ENCODE measurements around the gene ADARB2.
A peak's percentile ranks its signal among the peaks of the same experiment; 100 is the strongest.
"Not testable (repeated sequence)": the region's sequence is repeated elsewhere in the genome, so short reads cannot be mapped to it uniquely, and the experiment has no call there.

The ADARB2 gene

DNA sequence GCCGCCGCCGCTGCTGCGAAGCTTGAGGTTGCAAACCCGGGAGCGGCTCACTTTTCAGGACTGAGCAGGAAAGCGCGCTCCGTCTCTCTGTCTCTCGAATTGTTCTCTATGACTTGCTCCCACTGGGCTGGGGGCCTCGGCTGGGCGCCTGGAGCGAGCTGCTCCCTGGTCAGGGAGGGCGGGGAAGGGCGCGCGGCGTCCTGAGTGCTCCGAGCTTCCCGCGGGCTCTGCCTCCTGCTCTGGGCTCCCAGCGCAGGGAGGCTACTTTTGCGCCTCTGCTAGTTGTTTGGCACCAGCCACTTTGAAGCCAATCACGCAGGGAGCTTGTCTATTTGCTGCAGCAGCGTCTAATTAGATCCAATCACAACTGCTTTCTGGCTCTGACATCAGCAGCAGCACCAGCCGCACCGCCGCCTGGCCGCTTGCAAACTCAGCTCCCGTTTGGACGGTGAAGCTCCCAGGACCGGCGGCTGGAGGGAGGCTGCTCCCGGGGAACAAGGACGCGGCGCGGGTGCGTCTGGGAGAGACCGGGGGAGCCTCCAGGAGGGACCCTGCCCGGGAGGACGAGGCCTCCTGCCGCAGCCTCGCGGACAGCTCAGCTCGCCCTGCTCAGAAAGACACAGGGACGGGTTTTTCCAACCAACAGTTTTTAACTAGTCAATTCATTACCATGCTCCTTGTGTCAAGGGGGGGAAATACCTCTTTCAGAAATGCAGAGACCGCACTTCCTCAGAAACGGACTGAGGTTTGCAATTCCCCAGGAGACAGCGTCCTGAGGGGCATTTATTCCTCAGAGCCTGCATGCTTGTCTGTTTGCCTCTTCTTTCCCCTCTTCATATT lies at the start of gene ADARB2:
ADARB2 (minus strand) TSS at position 304 of the 840 bp plus-strand sequence.
- DNase-seq (ENCODE audit: low read depth in 2 of 2): peak in 1 of 2 donors; percentile 0

DNA sequence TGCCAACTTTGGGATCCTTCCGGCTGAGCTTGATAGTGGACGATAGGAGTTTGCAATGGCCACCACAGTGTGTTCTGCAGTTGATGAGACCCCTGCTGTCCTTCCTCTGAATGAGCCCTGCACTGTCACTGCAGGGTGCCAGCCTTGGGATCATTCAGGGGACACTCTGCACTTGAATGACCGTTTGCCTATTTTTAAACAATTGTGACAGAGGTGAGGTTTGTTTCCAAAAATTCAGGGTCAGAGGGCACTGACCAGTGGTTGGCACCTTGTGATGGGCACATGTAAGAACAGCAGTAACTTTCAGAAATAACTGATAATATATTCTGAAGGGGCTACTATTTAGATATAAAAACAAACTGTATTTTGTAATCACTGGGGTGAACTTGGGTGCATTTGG lies 48.5 kb upstream of the ADARB2 start:
- no peak for DNase-seq (ENCODE audit: low read depth in 2 of 2)

DNA sequence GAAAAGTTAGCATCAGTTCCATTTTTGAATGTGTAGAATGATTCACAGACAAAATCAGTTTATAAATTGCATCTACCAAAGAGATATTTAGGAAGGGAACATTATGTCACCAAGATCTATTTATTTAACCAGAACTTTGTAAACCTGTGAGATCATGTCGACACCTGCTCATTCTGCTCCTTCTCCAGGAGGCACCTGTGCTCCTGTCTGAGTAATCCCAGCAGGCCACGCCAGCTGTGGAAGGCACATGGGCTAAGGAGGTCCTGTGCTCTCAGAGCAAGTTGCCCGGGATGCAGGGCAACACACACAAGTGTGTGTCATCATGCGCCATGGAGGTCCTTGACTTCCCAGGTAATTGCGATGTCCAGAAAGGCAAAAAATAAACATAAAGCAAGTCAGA lies 45.5 kb upstream of the ADARB2 start:
- DNase-seq (ENCODE audit: low read depth in 2 of 2): no peak

GRCh38 chr10:1779796-1780195 lies 42.5 kb upstream of the ADARB2 start:
- DNase-seq (ENCODE audit: low read depth in 2 of 2): no peak

DNA sequence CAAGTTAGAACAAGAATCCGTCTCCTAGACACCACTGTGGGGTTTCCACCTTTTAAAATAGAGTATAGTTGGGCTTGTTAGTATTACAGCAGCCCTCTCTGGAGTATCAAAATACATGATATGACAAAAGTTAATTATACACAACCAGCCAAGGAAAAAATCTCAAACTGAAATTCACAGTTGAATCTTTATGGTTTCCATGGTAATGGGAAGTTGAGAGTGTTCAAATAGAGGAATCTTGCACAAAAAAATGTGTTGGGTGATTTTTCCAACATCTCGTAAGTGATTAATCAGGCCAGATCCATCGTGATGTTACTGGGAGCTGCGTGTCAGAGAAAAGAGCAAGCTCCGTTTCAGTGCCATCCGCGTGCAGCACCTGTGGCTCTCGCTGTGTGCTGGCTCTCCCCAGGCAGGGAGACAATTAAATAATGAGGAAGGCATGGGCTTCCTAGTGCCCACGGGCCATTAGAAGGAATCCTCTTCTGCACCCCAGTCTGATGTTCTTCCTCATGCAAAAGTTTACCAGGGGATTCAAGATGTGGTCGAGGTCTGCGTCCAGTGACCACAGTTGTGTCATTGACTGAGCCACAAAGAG lies 41.1 kb upstream of the ADARB2 start:
- DNase-seq (ENCODE audit: low read depth in 2 of 2): no peak

GRCh38 chr10:1776127-1776662 lies 38.9 kb upstream of the ADARB2 start:
- DNase-seq (ENCODE audit: low read depth in 2 of 2): no peak

- no peak for DNase-seq (ENCODE audit: low read depth in 2 of 2)
Measured at GRCh38 chr10:1774796-1775195, 37.5 kb upstream of the ADARB2 start.

DNA sequence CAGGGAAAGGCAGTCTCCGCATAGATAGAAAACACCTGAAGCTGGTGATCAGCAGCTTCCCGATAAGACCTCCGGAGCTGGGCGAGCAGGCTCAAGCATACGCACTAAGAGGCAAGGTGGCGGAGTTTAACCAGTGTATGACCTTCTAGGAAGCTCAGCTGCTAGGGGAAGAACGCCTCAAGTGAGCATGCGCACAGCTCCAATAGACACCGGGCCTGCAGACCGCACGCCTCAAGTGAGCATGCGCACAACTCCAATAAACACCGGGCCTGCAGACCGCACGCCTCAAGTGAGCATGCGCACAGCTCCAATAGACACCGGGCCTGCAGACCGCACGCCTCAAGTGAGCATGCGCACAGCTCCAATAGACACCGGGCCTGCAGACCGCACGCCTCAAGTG lies 35.9 kb upstream of the ADARB2 start:
- not testable (repeated sequence) for DNase-seq (ENCODE audit: low read depth in 2 of 2)

DNA sequence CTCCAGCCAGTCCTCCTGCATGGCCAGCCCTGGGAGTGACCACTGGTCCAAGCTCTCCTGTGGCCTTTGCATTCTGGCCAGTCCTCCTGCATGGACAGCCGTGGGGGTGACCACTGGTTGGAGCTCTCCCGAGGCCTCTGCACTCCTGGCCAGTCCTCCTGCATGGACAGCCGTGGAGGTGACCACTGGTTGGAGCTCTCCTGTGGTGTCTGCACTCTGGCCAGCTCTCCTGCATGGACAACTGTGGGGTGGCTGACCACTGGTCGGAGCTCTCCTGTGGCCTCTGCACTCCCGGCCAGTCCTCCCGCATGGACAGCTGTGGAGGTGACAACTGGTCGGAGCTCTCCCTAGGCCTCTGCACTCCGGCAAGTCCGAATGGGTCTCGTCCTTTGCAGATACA lies 28.7 kb upstream of the ADARB2 start:
- DNase-seq (ENCODE audit: low read depth in 2 of 2): no peak

GRCh38 chr10:1762076-1762475 lies 24.8 kb upstream of the ADARB2 start:
- no peak for DNase-seq (ENCODE audit: low read depth in 2 of 2)

- DNase-seq (ENCODE audit: low read depth in 2 of 2): no peak
Measured at GRCh38 chr10:1754506-1755153, 17.3 kb upstream of the ADARB2 start.

GRCh38 chr10:1752153-1752552 lies 14.8 kb upstream of the ADARB2 start:
- DNase-seq (ENCODE audit: low read depth in 2 of 2): no peak

GRCh38 chr10:1747590-1748157 lies 10.3 kb upstream of the ADARB2 start:
- DNase-seq (ENCODE audit: low read depth in 2 of 2): no peak

- DNase-seq (ENCODE audit: low read depth in 2 of 2): no peak
Measured at GRCh38 chr10:1746796-1747195, 9.5 kb upstream of the ADARB2 start.

GRCh38 chr10:1745780-1746456 lies 8.6 kb upstream of the ADARB2 start:
- no peak for DNase-seq (ENCODE audit: low read depth in 2 of 2)

- no peak for DNase-seq (ENCODE audit: low read depth in 2 of 2)
Measured at GRCh38 chr10:1744524-1744923, 7.2 kb upstream of the ADARB2 start.

DNA sequence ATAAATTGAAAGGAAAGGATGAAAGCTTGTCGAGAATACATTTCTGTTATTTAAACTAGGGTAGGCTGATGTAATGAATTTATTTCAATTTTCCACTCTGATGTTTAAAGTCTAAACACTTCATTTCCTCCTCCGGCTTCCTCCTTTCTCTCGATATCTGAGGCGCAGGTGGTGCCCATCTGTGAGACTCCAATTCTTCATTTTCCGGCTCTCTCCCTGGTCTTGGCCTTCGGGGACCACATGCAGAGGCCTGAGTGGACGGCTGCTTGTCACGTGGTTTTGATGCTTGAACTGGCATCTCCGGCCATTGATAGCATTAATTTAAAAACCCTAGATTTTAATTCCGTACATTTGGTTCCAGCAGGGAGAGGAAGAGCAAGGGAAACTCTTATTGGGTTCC lies 5.8 kb upstream of the ADARB2 start:
- DNase-seq (ENCODE audit: low read depth in 2 of 2): no peak

- no peak for DNase-seq (ENCODE audit: low read depth in 2 of 2)
Measured at GRCh38 chr10:1741450-1741849, 4.1 kb upstream of the ADARB2 start.

DNA sequence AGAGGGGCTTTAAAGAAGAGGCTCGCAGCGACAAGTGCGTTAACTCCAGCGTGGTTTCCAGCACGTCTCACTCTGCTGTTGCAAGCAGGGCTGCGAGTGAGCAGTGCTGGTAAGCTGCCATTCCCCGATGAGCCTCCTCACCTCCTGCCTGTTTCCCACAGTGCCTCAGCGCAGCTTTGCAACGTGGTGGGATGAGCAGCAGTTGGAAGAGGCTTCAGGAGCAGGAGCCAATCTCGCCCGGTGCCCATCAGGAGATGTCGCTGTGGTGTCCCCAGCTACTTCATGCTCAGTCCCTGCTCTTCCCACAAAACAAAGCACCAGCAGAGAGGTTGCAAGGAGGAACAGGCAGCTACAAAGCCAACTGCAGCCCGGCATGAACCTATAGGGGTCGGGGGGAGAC lies 2.4 kb upstream of the ADARB2 start:
- no peak for DNase-seq (ENCODE audit: low read depth in 2 of 2)

GRCh38 chr10:1738950-1739349 lies 1.6 kb upstream of the ADARB2 start:
- DNase-seq (ENCODE audit: low read depth in 2 of 2): no peak

DNA sequence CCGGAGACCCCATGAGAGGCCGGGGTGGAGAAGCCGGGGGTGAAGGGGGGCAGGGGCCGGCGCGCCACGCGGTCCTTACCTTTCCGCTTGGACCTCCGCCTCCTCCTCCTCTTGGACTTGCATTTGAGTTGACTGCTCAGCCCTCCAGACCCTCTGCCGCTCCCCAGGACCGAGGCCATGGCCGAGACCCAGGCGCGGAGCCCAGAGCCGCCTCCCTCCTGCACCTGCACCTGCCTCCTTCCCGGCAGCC lies 428 bp downstream of the ADARB2 start:
- DNase-seq (ENCODE audit: low read depth in 2 of 2): no peak

Measured in stimulated activated CD8-positive, alpha-beta memory T cell treated with anti-CD3 and anti-CD28 coated beads, Interleukin-15, amount 100 ng/mL, for 48 hours (primary cell).